Activated CD4-positive, alpha-beta T cell treated with anti-CD3 and anti-CD28 coated beads, Interleukin-2, amount 50 U/mL, for 48 hours (primary cell): ENCODE data around the gene RHEX.

ENCODE experiments used
- DNase-seq, 2 experiments: peaks; one replicate each; pipeline ENCODE4 v3.0.0-alpha.2; 2020

Gene RHEX

DNA sequence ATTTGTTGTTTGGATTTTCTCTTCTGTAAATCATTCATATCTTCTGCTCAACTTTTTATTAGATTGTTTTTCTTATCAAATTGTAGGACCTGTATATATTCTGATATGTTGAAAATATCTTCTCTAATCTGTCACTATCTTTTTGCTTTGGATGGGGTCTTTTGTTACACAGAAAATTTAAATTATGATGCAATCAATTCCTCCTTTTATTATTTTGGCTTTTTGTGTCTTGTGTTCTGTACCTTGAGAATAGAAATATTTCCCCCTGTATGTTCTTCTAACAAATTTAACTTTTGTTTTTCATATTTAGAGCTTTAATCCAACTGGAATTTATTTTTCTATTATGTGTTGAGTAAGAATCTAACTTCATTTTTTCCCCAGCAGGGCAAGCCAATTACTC, 67.4 kb downstream of the RHEX start:
- no peak for DNase-seq

DNA sequence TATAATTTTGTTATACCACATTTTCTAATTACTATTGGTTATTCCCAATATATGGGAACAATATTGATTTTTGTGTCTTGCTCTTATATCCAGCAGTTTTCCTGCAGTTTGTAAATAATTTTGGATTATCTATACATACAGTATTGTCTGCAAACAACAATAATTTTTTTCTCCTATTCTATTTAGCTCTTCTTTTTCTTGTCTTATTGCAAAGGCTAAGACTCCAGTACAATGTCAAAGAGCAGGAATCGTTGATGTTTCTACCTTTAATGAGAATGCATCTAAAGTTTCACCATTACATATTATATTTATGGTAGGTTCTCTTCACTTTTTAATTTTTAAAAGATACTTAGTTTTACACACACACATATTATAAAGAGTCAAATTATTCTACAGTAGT, 68.3 kb downstream of the RHEX start:
- no peak for DNase-seq

DNA sequence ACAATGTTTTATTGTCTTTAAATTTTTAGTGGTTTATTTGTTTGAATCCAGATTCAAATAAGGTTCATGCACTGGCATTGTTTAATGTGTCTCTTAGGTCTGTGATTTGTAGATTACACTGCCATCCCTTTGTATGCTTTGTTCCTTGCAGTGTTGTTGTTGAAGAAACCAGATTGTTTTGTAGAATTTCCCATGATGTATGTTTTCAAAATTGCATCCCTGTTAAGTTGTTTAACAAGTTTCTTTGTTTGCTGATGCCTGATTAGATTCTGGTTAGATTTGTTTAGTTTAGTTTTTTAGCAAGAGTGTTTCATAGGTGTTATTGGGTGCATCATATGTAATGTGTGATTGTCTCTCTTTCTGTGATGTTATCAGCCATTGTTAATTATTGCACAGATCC, 69.7 kb downstream of the RHEX start:
- DNase-seq: no peak

DNA sequence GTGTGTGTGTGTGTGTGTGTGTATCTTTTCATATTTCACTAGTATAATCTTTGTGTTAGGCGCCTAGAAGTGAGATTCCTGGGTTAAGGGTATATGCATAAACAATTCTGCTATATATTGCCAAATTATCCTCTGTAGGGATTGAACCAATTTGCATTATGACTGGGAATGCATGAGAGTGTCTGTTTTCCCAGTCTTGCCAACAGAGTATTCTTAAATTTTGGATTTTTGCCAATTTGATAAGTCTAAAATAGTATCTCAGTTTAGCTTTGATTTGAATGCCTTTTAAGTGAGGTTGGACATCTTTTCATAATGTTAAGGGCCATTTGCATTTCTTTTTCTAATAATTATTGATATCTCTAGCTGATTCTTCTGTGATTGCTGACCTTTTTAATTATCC, 72.4 kb downstream of the RHEX start:
- no peak for DNase-seq

DNA sequence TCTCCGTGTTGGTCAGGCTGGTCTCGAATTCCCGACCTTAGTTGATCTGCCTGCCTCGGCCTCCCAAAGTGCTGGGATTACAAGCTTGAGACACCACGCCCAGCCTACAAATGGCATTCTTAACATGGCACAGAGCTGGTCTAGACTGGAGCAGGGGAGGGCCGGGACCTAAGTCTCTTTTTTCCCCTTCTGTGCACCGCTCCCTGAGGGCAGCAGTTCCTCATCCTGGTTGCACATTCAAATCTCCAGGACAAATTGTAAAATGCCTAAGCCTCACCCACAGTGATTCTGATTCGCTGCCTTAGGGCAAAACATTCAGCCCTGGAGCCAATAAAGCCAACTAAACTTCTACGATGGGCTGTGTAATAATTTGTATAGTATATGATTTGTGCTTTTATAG, 74.4 kb downstream of the RHEX start:
- DNase-seq: no peak

DNA sequence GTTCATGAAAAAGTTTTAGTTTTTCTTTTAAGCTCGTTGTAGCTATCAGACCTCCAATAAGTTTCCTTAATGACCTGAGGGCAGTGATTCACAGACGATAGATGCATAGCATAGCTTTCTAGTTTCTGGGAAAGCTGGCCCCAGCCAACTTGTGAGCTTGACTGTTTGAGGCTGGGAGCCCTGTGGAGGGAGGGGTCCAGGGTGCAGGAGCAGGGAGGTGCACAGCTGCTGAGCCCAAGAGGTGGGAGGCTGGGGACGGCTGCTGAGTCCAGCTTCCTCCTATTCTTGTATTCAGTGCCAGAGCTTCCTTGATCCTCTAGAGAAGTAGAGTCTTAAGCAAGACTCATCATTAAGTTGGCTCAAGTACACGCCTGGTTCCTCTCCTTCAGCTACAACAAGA, 75.2 kb downstream of the RHEX start:
- no peak for DNase-seq

DNA sequence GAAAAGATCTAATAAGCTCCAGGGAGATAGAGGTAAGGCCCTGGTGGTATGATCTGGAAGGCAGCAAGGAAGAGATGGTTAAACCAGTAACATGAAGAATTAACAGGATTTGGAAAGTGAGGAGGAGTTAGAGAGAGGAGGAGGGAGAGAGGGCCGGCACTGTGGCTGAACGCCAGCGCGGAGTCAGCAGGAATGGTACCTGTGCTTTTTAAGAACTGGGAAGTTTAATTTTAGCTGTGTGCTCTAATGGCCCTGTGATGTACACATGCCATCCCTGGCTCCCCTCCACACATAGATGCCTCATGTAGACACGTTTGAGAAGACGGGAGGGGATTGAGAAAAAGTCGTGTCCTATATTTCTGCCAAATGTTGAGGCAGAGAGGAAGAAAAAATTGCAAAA, 78.1 kb downstream of the RHEX start:
- no peak for DNase-seq

DNA sequence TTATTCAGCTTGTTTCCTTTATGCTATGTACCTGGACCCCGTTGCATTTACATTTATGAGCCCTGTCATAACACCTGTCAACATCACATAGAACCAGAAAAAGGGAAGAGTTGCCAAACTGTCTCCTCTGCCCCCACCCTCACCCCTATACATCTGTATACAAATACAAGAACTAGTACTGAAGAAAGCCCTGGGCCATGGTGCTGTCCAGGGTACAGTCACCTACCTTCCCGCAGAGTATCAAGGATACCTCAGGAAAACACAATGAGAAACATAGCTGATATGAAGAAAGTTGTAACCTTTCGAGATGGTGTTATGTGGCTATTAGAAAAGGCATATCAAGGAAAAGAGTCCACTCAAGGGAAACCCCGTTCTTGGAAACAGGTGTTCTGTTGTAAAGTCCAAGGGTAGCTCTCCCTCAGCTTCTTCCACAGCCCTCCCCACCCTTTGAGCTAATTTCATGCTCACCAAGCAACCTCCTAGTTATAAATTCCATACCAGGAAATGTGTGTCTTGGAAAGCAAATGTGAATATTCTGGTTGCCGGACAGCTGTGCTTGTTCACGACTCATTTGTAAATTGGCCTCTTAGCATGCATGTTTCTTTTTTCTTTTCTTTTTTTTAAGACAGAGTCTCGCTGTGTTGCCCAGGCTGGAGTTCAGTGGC, 80.9 kb downstream of the RHEX start:
- no peak for DNase-seq

DNA sequence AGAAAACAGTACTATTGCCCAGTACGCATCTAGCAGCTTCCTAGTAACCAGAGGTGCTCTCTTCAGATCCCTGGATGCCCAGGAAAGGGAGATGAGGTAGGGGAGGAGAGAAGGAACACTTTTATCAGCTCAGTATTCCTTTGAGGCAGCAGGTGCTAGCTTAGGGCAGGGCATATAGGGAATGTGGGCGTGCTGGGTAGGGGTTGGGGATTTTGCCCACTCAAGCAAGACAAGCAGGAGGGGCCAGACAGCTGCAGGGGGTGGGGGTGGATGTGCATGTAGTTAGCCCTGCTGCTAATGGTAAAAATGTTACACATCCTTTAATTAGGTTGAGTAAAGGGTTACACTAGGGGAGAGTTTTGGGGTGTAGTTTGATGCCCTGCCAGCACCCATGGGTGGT, 82.3 kb downstream of the RHEX start:
- DNase-seq: no peak

DNA sequence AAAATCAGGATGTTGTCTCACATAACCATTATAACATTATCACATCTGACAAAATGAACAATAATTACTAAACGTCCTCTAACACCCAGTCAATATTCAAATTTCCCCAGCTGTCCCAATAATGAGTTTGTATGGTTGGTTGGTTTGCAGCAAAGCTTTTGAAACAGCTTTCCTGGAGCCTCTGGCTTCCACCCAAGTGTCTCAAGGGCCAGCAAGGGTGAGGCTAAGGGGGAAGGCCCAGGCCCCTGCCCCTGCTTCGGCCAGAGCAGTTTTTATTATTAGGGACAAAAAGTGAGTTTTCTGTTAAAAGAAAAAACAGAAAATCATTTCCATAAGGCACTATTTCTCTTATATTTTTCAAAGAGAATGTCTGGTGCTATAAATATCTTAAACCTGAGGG, 83.3 kb downstream of the RHEX start:
- no peak for DNase-seq

DNA sequence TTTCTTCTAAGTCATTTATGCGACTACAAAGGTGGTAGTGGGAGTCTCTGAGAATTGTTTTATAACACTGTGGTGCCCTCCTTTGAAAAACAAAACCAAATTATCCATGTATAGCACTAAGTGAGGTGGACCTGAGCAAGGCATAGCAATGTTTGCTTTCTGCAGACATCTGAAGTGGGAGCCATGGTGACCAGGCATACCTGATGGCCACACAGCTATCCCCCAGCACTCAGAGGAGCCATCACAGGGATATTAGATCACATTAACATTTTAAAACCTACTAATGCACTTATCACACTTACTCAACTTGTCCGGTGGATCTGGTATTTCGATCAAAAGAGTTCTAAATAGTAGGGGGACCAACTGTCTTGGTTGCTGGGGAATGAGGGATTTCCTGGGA, 89.0 kb downstream of the RHEX start:
- no peak for DNase-seq

DNA sequence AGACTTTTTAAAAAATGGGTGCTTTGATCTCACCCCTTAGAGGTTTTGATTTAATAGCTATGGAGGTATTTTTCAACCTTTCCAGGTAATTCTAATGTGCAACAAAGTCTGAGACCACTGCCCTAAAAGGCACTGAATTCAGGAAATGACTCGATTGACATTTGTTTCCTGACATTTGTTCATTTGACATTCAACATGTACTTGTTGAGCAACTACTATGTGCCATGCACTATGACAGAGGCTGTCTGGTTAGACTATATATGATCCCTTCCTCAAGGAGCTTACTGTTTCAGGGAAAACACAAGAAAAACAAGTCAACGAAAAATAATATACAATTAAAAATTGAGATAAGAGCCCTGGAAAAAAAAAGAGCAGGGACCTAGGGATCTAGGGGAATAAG, 89.8 kb downstream of the RHEX start:
- no peak for DNase-seq

DNA sequence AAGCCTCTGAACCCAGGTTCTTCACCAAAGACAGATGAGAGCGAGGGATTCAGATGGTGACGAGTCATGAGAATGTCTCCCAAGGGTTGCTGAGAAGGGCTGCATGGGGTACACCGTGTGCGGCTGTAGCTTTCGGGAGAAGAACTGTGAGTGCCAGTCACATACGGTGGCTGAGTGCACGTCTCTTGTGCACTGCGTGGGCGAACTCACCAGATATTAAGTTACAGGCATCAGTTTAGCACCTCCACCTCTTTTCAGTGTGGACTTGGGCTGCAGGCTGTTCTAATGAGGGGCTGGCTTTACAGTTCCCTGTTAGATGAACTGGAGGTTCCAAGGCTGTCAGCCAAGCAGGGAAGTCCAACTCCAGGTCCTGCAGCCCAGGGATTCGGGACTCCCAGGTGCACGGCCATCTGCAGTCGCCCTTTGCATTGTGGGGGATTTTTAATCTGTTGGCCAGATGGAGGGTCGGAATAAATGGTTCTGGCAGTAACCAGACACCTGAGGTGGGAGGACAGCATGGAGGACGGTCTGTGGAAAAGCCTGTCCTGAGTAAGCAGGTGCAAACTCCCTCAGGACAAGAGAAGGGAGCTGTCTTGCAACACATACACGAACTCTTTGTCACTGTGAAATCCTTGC, 90.7 kb downstream of the RHEX start:
- no peak for DNase-seq

DNA sequence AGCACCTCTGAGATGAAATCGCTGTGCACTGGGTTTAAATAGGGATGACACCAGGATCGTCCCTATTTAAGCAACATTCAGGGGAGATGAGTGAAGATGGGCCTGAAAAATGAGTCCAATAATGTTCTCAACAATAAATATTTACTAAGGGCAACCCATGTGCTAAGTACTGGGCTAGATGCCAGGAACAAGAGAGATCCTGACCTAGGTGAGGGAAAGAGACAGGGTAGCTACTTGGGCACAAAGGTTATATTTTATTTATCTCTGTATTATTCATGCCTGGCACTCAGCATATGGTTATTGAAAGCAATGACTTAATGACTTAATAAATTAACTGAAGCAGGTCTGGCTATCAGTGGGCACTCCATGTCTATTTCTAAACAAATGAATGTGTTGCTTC, 91.6 kb downstream of the RHEX start:
- no peak for DNase-seq

DNA sequence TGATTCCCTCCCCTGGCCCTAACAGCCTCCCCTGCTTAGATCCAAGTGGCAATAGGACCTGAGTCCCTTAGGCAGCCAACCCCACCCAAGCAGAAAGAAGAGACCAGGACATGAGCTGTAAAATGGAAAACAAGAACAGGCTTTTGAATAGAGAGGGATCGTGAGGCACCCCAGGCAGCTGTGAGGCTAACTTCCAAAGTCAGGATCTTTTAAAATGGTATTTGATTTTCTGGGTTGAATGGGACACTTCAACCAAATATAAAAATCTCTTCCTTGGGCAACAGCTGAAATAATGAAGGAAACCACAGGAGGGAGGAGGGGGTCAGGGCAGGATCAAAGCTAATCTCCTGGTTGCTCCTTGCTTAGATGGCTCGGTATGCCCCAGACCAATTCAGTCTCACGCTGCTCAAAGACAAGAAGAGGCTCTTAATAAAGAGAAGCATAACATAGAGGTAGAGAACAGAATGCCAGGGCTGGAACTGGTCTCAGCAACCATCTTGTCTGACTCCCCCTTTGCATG, 92.9 kb downstream of the RHEX start:
- DNase-seq: no peak
